Loucy (cell line): ENCODE measurements around the gene CYCS.

Source experiments
- H2AFZ ChIP-seq: fragments of 200-600 bp; sonication (generic); 2 replicates; pipeline ENCODE4 v1.6.0; 2016; ENCODE audit warnings: antibody characterized with exemption, mild to moderate bottlenecking, low read length, moderate library complexity
- H3F3A ChIP-seq: fragments of 200-600 bp; 2 replicates; pipeline ENCODE4 v1.6.0; 2016; ENCODE audit warnings: antibody characterized with exemption, low read depth, mild to moderate bottlenecking
- H3K27me3 ChIP-seq: fragments of 200-600 bp; sonication (generic); 2 replicates; pipeline ENCODE4 v1.6.1; 2014; ENCODE audit warnings: low read length, mild to moderate bottlenecking; ENCODE audit not compliant: insufficient read depth, poor library complexity, severe bottlenecking
- H3K36me3 ChIP-seq: fragments of 200-600 bp; sonication (generic); 2 replicates; pipeline ENCODE4 v1.6.1; 2016; ENCODE audit warnings: low read length; ENCODE audit not compliant: insufficient read depth
- H3K4me1 ChIP-seq: fragments of 200-600 bp; sonication (generic); 2 replicates; pipeline ENCODE4 v1.5.1; 2014; ENCODE audit warnings: low read length, mild to moderate bottlenecking; ENCODE audit not compliant: insufficient read depth, poor library complexity, severe bottlenecking
- H3K4me2 ChIP-seq: fragments of 200-600 bp; sonication (generic); 2 replicates; pipeline ENCODE4 v1.6.0; 2014; ENCODE audit warnings: antibody characterized with exemption, low read length, low read depth, mild to moderate bottlenecking; ENCODE audit not compliant: poor library complexity, severe bottlenecking
- H3K4me3 ChIP-seq: fragments of 200-600 bp; sonication (generic); 2 replicates; pipeline ENCODE4 v1.5.1; 2014; ENCODE audit warnings: low read length, mild to moderate bottlenecking, mixed read lengths; ENCODE audit not compliant: poor library complexity, severe bottlenecking
- H3K79me2 ChIP-seq: fragments of 200-600 bp; sonication (generic); 2 replicates; pipeline ENCODE4 v1.6.1; 2014; ENCODE audit warnings: low read length; ENCODE audit not compliant: insufficient read depth
- H3K9ac ChIP-seq: fragments of 200-600 bp; sonication (generic); 2 replicates; pipeline ENCODE4 v1.6.0; 2014; ENCODE audit warnings: mild to moderate bottlenecking, low read depth, low read length, moderate library complexity; ENCODE audit not compliant: poor library complexity, severe bottlenecking
- H3K9me2 ChIP-seq: fragments of 200-600 bp; sonication (generic); replicated peaks from 2 replicates; pipeline ENCODE4 v1.6.1; 2016; ENCODE audit warnings: low read depth, low read length, mixed read lengths
- H3K9me3 ChIP-seq: fragments of 200-600 bp; sonication (generic); 2 replicates; pipeline ENCODE4 v1.6.1; 2014; ENCODE audit warnings: mild to moderate bottlenecking, antibody characterized with exemption, low read length, low read depth; ENCODE audit not compliant: insufficient read depth
- H4K20me1 ChIP-seq: fragments of 200-600 bp; sonication (generic); 2 replicates; pipeline ENCODE4 v1.6.0; 2014; ENCODE audit warnings: antibody characterized with exemption, low read length, mild to moderate bottlenecking; ENCODE audit not compliant: insufficient read depth, poor library complexity, severe bottlenecking
- EZH2phosphoT487 ChIP-seq: fragments of 200-600 bp; IDR thresholded peaks from 2 replicates; pipeline ENCODE4 v1.6.1; 2018; ENCODE audit warnings: antibody characterized with exemption, mild to moderate bottlenecking, moderate library complexity, borderline replicate concordance
- TF ChIP-seq, protein P1 (sequence below): fragments of 200-600 bp; sonication (generic); conservative IDR thresholded peaks from 2 replicates; pipeline ENCODE4 v1.5.1; 2014; ENCODE audit warnings: mild to moderate bottlenecking, antibody characterized with exemption, low read length

Gene CYCS

GRCh38 chr7:25139536-25139935 is 14.5 kb upstream of the CYCS start:
- no peak overlapping the region for H3K4me3 ChIP-seq

GRCh38 chr7:25134358-25135010 is 9.4 kb upstream of the CYCS start:
- no peak overlapping the region for H3K4me2 ChIP-seq
- H3F3A ChIP-seq: no peaks in the 10 kb centered on the region
- no peak overlapping the region for H3K9ac ChIP-seq
- H3K9me2 ChIP-seq: no peaks in the 10 kb centered on the region
- peaks cover 11% of the 10 kb centered on the region for H3K4me1 ChIP-seq
- no peaks in the 10 kb centered on the region for H3K79me2 ChIP-seq
- no peaks in the 10 kb centered on the region for H4K20me1 ChIP-seq
- no peak overlapping the region for H2AFZ ChIP-seq
- H3K4me3 ChIP-seq: no peak overlapping the region
- TF ChIP-seq, protein P1, sequence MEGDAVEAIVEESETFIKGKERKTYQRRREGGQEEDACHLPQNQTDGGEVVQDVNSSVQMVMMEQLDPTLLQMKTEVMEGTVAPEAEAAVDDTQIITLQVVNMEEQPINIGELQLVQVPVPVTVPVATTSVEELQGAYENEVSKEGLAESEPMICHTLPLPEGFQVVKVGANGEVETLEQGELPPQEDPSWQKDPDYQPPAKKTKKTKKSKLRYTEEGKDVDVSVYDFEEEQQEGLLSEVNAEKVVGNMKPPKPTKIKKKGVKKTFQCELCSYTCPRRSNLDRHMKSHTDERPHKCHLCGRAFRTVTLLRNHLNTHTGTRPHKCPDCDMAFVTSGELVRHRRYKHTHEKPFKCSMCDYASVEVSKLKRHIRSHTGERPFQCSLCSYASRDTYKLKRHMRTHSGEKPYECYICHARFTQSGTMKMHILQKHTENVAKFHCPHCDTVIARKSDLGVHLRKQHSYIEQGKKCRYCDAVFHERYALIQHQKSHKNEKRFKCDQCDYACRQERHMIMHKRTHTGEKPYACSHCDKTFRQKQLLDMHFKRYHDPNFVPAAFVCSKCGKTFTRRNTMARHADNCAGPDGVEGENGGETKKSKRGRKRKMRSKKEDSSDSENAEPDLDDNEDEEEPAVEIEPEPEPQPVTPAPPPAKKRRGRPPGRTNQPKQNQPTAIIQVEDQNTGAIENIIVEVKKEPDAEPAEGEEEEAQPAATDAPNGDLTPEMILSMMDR: no peak
- TF ChIP-seq EZH2phosphoT487: no peak
- H3K9me3 ChIP-seq: no peaks in the 10 kb centered on the region
- no peaks in the 10 kb centered on the region for H3K36me3 ChIP-seq
- no peaks in the 10 kb centered on the region for H3K27me3 ChIP-seq

More at GRCh38 chr7:25139536-25139935, 14.5 kb upstream of the CYCS start:
- Histone ChIP-seq H3K27me3 (no peaks in the 10 kb centered on the region), H3F3A (no peaks in the 10 kb centered on the region), H3K36me3 (no peaks in the 10 kb centered on the region), H3K4me1 (no peaks in the 10 kb centered on the region), H3K9ac (no peak overlapping the region), H3K9me3 (no peaks in the 10 kb centered on the region), H4K20me1 (no peaks in the 10 kb centered on the region), H3K4me2 (no peak overlapping the region), H2AFZ (no peak overlapping the region), H3K79me2 (no peaks in the 10 kb centered on the region), H3K9me2 (no peaks in the 10 kb centered on the region)
- TF ChIP-seq EZH2phosphoT487: no peak

DNA sequence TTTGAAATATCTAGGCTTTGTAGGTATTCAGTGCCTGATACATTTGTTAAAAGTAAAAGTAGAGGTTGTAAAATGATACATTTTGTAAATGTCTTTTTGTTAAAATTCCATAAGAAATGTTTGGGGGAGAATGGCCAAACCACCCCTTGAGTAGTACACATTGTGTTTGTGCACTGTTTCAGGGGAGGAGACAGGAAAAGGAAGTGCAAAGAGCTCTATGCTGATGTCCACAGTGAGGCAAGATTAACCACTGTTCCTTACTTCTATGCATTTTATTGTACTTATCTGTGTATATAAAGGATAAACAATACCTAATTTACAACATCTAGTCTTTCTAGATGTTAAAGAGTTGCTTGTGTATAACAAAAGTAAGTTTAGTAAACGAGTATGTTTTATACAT is 7.4 kb upstream of the CYCS start:
- no peaks in the 10 kb centered on the region for H3K36me3 ChIP-seq
- H3K9me2 ChIP-seq: no peaks in the 10 kb centered on the region
- no peaks in the 10 kb centered on the region for H3K27me3 ChIP-seq
- no peak overlapping the region for H3K9ac ChIP-seq
- no peak overlapping the region for H3K4me3 ChIP-seq
- peaks cover 11% of the 10 kb centered on the region for H3K4me1 ChIP-seq
- no peaks in the 10 kb centered on the region for H3F3A ChIP-seq
- peak overlapping the region; percentile 1 for H3K4me2 ChIP-seq
- H4K20me1 ChIP-seq: no peaks in the 10 kb centered on the region
- no peaks in the 10 kb centered on the region for H3K9me3 ChIP-seq
- no peak for TF ChIP-seq EZH2phosphoT487
- TF ChIP-seq, protein P1: no peak
- peak overlapping the region; percentile 76 for H2AFZ ChIP-seq
- H3K79me2 ChIP-seq: no peaks in the 10 kb centered on the region

DNA sequence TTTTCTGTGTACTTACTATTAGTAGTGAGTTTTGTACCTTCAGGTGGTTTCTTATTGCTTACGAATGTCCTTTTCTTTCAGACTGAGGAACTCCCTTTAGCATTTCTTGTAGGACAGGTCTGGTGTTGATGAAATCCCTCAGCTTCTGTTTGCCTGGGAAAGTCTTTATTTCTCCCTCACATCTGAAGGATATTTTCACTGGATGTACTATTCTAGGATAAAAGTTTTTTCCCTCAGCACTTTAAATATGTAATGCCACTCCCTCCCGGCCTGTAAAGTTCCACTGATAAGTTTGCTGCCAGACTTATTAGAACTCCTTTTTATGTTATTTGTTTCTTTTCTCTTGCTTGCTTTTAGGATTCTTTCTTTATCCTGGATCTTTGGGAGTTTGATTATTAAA is 1.7 kb upstream of the CYCS start:
- no peak overlapping the region for H3K9ac ChIP-seq
- H3K9me3 ChIP-seq: no peaks in the 10 kb centered on the region
- H3K4me2 ChIP-seq: no peak overlapping the region
- peaks cover 26% of the 10 kb centered on the region for H4K20me1 ChIP-seq
- H3K4me3 ChIP-seq: no peak overlapping the region
- no peaks in the 10 kb centered on the region for H3K27me3 ChIP-seq
- H2AFZ ChIP-seq: no peak overlapping the region
- TF ChIP-seq, protein P1: no peak
- no peak for TF ChIP-seq EZH2phosphoT487
- H3K4me1 ChIP-seq: peaks cover 14% of the 10 kb centered on the region
- peaks cover 9% of the 10 kb centered on the region; the same call in 1 of the 2 replicates for H3K36me3 ChIP-seq
- H3K79me2 ChIP-seq: peaks cover 32% of the 10 kb centered on the region
- no peaks in the 10 kb centered on the region for H3F3A ChIP-seq
- H3K9me2 ChIP-seq: no peaks in the 10 kb centered on the region
